ENCODE results near the gene HMGXB3.

The HMGXB3 gene

GRCh38 chr5:150007050-150007449 is 6.5 kb downstream of the HMGXB3 start:
- Histone ChIP-seq H3K9me3 (no peaks in the 10 kb centered on the region), H3K4me3 (ENCODE audit: low read depth in 1 of 2, low read length in 1 of 2) (no peak overlapping the region), H3K27ac (no peak overlapping the region), H3K27me3 (no peaks in the 10 kb centered on the region), H3K36me3 (peaks cover 18% of the 10 kb centered on the region), H3K4me1 (ENCODE audit: control insufficient read depth in 1 of 2, insufficient read depth in 1 of 2, low read depth in 1 of 2, low read length in 1 of 2) (peaks cover 0 to 2% of the 10 kb centered on the region in 2 experiments)
- TF ChIP-seq CTCF (IDR thresholded peaks at IDR 0.05): no peak

- H3K36me3 ChIP-seq: peaks cover 44% of the 10 kb centered on the region
- H3K4me3 ChIP-seq (ENCODE audit: low read depth in 1 of 2, low read length in 1 of 2): no peak overlapping the region
- no peak overlapping the region for H3K27ac ChIP-seq
- no peaks in the 10 kb centered on the region for H3K27me3 ChIP-seq
- H3K4me1 ChIP-seq (ENCODE audit: control insufficient read depth in 1 of 2, insufficient read depth in 1 of 2, low read depth in 1 of 2, low read length in 1 of 2): no peaks in the 10 kb centered on the region
- no peaks in the 10 kb centered on the region for H3K9me3 ChIP-seq
- TF ChIP-seq CTCF (IDR thresholded peaks at IDR 0.05): no peak
Measured at GRCh38 chr5:150009671-150010387, 9.3 kb downstream of the HMGXB3 start.

- H3K36me3 ChIP-seq: peaks cover 57% of the 10 kb centered on the region
- TF ChIP-seq CTCF (IDR thresholded peaks at IDR 0.05): no peak
Measured at GRCh38 chr5:150013931-150014330, 13.4 kb downstream of the HMGXB3 start.

GRCh38 chr5:150014456-150014855 is 13.9 kb downstream of the HMGXB3 start:
- no peak for TF ChIP-seq CTCF (IDR thresholded peaks at IDR 0.05)
- no peak overlapping the region for H3K4me3 ChIP-seq (ENCODE audit: low read depth in 1 of 2, low read length in 1 of 2)
- H3K36me3 ChIP-seq: peaks cover 62% of the 10 kb centered on the region
- H3K27me3 ChIP-seq: no peaks in the 10 kb centered on the region
- no peak overlapping the region for H3K27ac ChIP-seq
- no peaks in the 10 kb centered on the region for H3K4me1 ChIP-seq (ENCODE audit: control insufficient read depth in 1 of 2, insufficient read depth in 1 of 2, low read depth in 1 of 2, low read length in 1 of 2)
- H3K9me3 ChIP-seq: no peaks in the 10 kb centered on the region

More at GRCh38 chr5:150013931-150014330, 13.4 kb downstream of the HMGXB3 start:
- Histone ChIP-seq H3K27me3 (no peaks in the 10 kb centered on the region), H3K9me3 (no peaks in the 10 kb centered on the region), H3K4me1 (ENCODE audit: control insufficient read depth in 1 of 2, insufficient read depth in 1 of 2, low read depth in 1 of 2, low read length in 1 of 2) (no peaks in the 10 kb centered on the region), H3K4me3 (ENCODE audit: low read depth in 1 of 2, low read length in 1 of 2) (no peak overlapping the region), H3K27ac (no peak overlapping the region)

- Histone ChIP-seq H3K9me3 (no peaks in the 10 kb centered on the region), H3K27me3 (no peaks in the 10 kb centered on the region), H3K4me1 (ENCODE audit: control insufficient read depth in 1 of 2, insufficient read depth in 1 of 2, low read depth in 1 of 2, low read length in 1 of 2) (no peaks in the 10 kb centered on the region), H3K27ac (no peak overlapping the region), H3K4me3 (ENCODE audit: low read depth in 1 of 2, low read length in 1 of 2) (no peak overlapping the region), H3K36me3 (peaks cover 65% of the 10 kb centered on the region)
- TF ChIP-seq CTCF (IDR thresholded peaks at IDR 0.05): no peak
Measured at GRCh38 chr5:150015415-150015814, 14.9 kb downstream of the HMGXB3 start.
